K562 (cell line): ENCODE data around the gene CYSTM1. TPM values are rescaled to one million over a fixed set of nuclear protein-coding genes. Genes with fewer than 3 reads are reported as not detected.

ENCODE experiments used
- CBFA2T3 ChIP-seq: fragments of 450-650 bp; IDR thresholded peaks from 2 replicates; pipeline ENCODE4 v1.6.1; 2017
- ELF4 ChIP-seq: fragments of 450-650 bp; formaldehyde crosslinking; IDR thresholded peaks from 2 replicates; pipeline ENCODE4 v1.4.0; 2022; ENCODE audit warnings: missing genetic modification characterization
- MED1 ChIP-seq: sonication (generic); formaldehyde crosslinking; IDR thresholded peaks from 2 replicates; pipeline ENCODE4 v1.8.1; 2023; ENCODE audit warnings: missing genetic modification reagents, borderline replicate concordance
- MEF2A ChIP-seq: IDR thresholded peaks from 2 replicates; pipeline ENCODE4 v1.6.1; 2011; ENCODE audit warnings: low read depth, mild to moderate bottlenecking, low read length, moderate library complexity; ENCODE audit not compliant: control insufficient read depth
- PHF8 ChIP-seq: fragments of 200-600 bp; sonication (generic); IDR thresholded peaks from 2 replicates; pipeline ENCODE4 v1.6.1; 2012; ENCODE audit warnings: mixed run types, mild to moderate bottlenecking, inconsistent platforms, low read length, moderate library complexity, borderline replicate concordance
- PYGO2 ChIP-seq: fragments of 450-650 bp; IDR thresholded peaks from 2 replicates; pipeline ENCODE4 v1.6.1; 2016; ENCODE audit warnings: mild to moderate bottlenecking, missing genetic modification characterization, moderate library complexity, missing compliant biosample characterization
- RAD51 ChIP-seq: fragments of 450-650 bp; IDR thresholded peaks from 2 replicates; pipeline ENCODE4 v1.7.1; 2016; ENCODE audit warnings: low read depth, mild to moderate bottlenecking, borderline replicate concordance
- SNRNP70 ChIP-seq: fragments of 200-400 bp; formaldehyde crosslinking; optimal IDR thresholded peaks from 2 replicates; pipeline ENCODE3; 2017; ENCODE audit warnings: low read depth, low read length
- XRCC3 ChIP-seq: fragments of 450-650 bp; IDR thresholded peaks from 2 replicates; pipeline ENCODE4 v1.6.1; 2017; ENCODE audit warnings: mild to moderate bottlenecking, moderate library complexity
- ZBTB7A ChIP-seq: IDR thresholded peaks from 2 replicates; pipeline ENCODE4 v1.6.1; 2011; ENCODE audit warnings: low read depth, mild to moderate bottlenecking, low read length, moderate library complexity, borderline replicate concordance; ENCODE audit not compliant: control insufficient read depth
- ZKSCAN8 ChIP-seq: fragments of 200-800 bp; sonication (Bioruptor generic); IDR thresholded peaks from 2 replicates; pipeline ENCODE4 v1.6.1; 2016; ENCODE audit warnings: missing genetic modification characterization, missing compliant biosample characterization
- ZNF23 ChIP-seq: fragments of 250-450 bp; sonication (Bioruptor Pico); IDR thresholded peaks from 2 replicates; pipeline ENCODE4 v1.4.0; 2020; ENCODE audit warnings: mild to moderate bottlenecking
- ZNF408 ChIP-seq: fragments of 250-450 bp; sonication (Bioruptor Pico); IDR thresholded peaks from 2 replicates; pipeline ENCODE4 v1.4.0; 2020; ENCODE audit warnings: low read depth, mild to moderate bottlenecking, moderate library complexity
- ZNF589 ChIP-seq: fragments of 200-800 bp; sonication (Bioruptor generic); IDR thresholded peaks from 2 replicates; pipeline ENCODE4 v1.6.1; 2016; ENCODE audit warnings: low read depth, missing genetic modification characterization, missing compliant biosample characterization
- ZNF644 ChIP-seq: fragments of 200-800 bp; sonication (Bioruptor generic); IDR thresholded peaks from 2 replicates; pipeline ENCODE4 v1.6.1; 2016; ENCODE audit warnings: low read depth, missing genetic modification characterization, missing compliant biosample characterization
- polyA plus RNA-seq, 8 experiments: library from polyadenylated mRNA; depleted of rRNA in 4 of 8; stranded (reverse) in 5 of 8; unstranded in 3 of 8; fragments of >200 nt; fragmentation: Nextera tagmentation in 2 of 8; fragmentation: Illumina TruSeq in 1 of 8; extraction: Ambion mirVana in 2 of 8; extraction: Trizol in 1 of 8; gene quantifications; 2 replicates each; pipeline versions ENCODE4 v1.2.1 to v1.2.3, GENCODE V29; 2011 to 2014; ENCODE audit warnings: inconsistent platforms in 1 of 8, missing spikeins in 1 of 8
- total RNA-seq, 7 experiments: library from RNA; depleted of rRNA in 6 of 7; stranded (reverse); fragments of >200 nt in 6 of 7; fragmentation: Illumina TruSeq in 2 of 7; extraction: Trizol in 2 of 7; gene quantifications; 2 replicates each; pipeline versions ENCODE4 v1.2.1 to v1.2.3, GENCODE V29; 2011 to 2021; ENCODE audit warnings: low replicate concordance in 1 of 7
- TF ChIP-seq, protein P1 (sequence below): fragments of 450-650 bp; formaldehyde crosslinking; IDR thresholded peaks from 2 replicates; pipeline ENCODE4 v1.4.0; 2020; ENCODE audit warnings: mild to moderate bottlenecking, moderate library complexity
- TF ChIP-seq, protein P2 (sequence below): fragments of 250-450 bp; sonication (Bioruptor Pico); IDR thresholded peaks from 2 replicates; pipeline ENCODE4 v1.9.0; 2021; ENCODE audit warnings: mild to moderate bottlenecking, inconsistent platforms
- TF ChIP-seq, protein P3 (sequence below): fragments of 250-450 bp; sonication (Bioruptor Pico); IDR thresholded peaks from 2 replicates; pipeline ENCODE4 v1.5.1; 2021; ENCODE audit warnings: mild to moderate bottlenecking

CYSTM1 gene
- total and polyA plus RNA-seq, 9 of the 15 experiments (the other 6 are each of a cell fraction or from before 2014, with no cell fraction given) = 76.1 to 422 (median 108) TPM

DNA sequence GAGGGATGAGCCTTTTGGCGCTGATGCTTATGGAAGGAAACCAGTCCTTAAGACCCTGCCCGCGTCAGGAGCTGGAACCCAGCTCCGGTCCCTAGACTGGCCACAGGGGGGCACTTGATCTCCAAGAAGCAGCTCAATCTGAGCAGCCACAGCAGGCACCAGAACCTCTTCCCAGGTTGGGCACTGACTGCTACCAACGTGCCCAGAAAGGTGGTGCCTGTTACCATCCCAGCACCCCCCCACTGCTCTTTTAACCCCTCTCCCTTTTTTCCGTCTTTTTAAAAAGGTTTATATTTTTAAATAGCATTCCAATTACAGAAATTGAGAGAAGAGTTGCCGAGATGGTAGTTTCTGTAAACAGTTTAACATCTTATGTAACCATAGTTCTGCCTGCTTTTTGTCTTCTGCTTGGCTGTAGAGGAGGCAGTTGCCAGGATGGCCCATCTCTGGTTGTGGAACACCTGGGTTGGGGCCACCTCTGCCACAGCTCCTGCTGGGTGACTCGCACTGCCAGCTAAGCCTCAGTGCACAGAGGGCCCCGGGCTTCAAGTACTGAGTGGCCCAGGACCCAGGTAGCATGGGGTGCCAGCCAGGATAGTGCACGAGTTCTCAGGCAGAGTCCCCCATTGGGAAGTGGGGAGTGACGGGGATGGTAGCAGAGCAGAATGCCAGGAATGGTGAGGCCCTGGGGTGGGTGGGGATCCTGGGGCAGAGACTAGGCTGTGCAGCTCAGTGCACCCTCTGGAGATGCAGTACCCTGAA lies 65.1 kb downstream of the CYSTM1 start (continued):
- TF ChIP-seq, protein P1, sequence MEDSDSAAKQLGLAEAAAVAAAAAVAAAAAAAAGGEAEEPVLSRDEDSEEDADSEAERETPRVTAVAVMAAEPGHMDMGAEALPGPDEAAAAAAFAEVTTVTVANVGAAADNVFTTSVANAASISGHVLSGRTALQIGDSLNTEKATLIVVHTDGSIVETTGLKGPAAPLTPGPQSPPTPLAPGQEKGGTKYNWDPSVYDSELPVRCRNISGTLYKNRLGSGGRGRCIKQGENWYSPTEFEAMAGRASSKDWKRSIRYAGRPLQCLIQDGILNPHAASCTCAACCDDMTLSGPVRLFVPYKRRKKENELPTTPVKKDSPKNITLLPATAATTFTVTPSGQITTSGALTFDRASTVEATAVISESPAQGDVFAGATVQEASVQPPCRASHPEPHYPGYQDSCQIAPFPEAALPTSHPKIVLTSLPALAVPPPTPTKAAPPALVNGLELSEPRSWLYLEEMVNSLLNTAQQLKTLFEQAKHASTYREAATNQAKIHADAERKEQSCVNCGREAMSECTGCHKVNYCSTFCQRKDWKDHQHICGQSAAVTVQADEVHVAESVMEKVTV (CRISPR knock-in tag) = 0 out of 2 replicates have a peak, but pooled peaks have one; percentile 26
- TF ChIP-seq, protein P2, sequence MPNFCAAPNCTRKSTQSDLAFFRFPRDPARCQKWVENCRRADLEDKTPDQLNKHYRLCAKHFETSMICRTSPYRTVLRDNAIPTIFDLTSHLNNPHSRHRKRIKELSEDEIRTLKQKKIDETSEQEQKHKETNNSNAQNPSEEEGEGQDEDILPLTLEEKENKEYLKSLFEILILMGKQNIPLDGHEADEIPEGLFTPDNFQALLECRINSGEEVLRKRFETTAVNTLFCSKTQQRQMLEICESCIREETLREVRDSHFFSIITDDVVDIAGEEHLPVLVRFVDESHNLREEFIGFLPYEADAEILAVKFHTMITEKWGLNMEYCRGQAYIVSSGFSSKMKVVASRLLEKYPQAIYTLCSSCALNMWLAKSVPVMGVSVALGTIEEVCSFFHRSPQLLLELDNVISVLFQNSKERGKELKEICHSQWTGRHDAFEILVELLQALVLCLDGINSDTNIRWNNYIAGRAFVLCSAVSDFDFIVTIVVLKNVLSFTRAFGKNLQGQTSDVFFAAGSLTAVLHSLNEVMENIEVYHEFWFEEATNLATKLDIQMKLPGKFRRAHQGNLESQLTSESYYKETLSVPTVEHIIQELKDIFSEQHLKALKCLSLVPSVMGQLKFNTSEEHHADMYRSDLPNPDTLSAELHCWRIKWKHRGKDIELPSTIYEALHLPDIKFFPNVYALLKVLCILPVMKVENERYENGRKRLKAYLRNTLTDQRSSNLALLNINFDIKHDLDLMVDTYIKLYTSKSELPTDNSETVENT (CRISPR knock-in tag) = no peak
- TF ChIP-seq MEF2A (no peak), PYGO2 (tag) (no peak), RAD51 (no peak), CBFA2T3 (no peak), ELF4 (no peak), XRCC3 (no peak), ZNF23 (no peak), ZNF644 (tag) (no peak), MED1 (CRISPR knock-in tag) (no peak), ZKSCAN8 (no peak), ZNF589 (CRISPR knock-in tag) (no peak), ZNF408 (no peak), ZBTB7A (no peak), PHF8 (no peak), SNRNP70 (no peak)
- TF ChIP-seq, protein P3, sequence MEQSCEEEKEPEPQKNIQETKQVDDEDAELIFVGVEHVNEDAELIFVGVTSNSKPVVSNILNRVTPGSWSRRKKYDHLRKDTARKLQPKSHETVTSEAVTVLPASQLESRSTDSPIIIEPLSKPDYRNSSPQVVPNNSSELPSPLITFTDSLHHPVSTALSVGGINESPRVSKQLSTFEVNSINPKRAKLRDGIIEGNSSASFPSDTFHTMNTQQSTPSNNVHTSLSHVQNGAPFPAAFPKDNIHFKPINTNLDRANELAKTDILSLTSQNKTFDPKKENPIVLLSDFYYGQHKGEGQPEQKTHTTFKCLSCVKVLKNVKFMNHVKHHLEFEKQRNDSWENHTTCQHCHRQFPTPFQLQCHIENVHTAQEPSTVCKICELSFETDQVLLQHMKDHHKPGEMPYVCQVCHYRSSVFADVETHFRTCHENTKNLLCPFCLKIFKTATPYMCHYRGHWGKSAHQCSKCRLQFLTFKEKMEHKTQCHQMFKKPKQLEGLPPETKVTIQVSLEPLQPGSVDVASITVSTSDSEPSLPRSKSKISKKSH = no peak
